CD14-positive monocyte (primary cell): ENCODE data around the gene RAC3. TPM values are rescaled to one million over a fixed set of nuclear protein-coding genes. Genes with fewer than 3 reads are reported as not detected.

Experiments used
- DNase-seq, 3 donors: peaks; one replicate each; pipeline ENCODE4 v3.0.0-alpha.2; 2011 to 2022
- H2AFZ ChIP-seq: 2 replicates; pipeline ENCODE4 v1.6.0; 2012; ENCODE audit warnings: mild to moderate bottlenecking, low read depth, low read length, inconsistent platforms; ENCODE audit not compliant: insufficient read depth, poor library complexity, severe bottlenecking
- H3K27ac ChIP-seq, 2 donors: 1 replicate in 1 of 2; 2 replicates in 1 of 2; pipeline ENCODE4 v1.5.1; 2012 to 2013; ENCODE audit warnings: low read length in 2 of 2, control low read depth in 1 of 2, inconsistent platforms in 1 of 2, low read depth in 1 of 2, mild to moderate bottlenecking in 1 of 2
- H3K27me3 ChIP-seq, 2 donors: one replicate each; pipeline versions ENCODE4 v1.6.0 to v1.6.1; 2011 to 2013; ENCODE audit warnings: low read length in 2 of 2; ENCODE audit not compliant: control insufficient read depth in 2 of 2, insufficient read depth in 2 of 2
- H3K36me3 ChIP-seq, 2 donors: replicated peaks in 1 of 2; 1 replicate in 1 of 2; 2 replicates in 1 of 2; pipeline versions ENCODE4 v1.5.1 to v1.6.1; 2012 to 2013; ENCODE audit warnings: low read length in 2 of 2, control low read depth in 1 of 2, inconsistent platforms in 1 of 2, mild to moderate bottlenecking in 1 of 2; ENCODE audit not compliant: insufficient read depth in 2 of 2, control insufficient read depth in 1 of 2
- H3K4me1 ChIP-seq, 2 donors: 1 replicate in 1 of 2; 2 replicates in 1 of 2; pipeline versions ENCODE4 v1.5.1 to v1.6.1; 2012 to 2013; ENCODE audit warnings: low read length in 2 of 2, control low read depth in 1 of 2, inconsistent platforms in 1 of 2, mild to moderate bottlenecking in 1 of 2, moderate library complexity in 1 of 2; ENCODE audit not compliant: insufficient read depth in 2 of 2, control insufficient read depth in 1 of 2
- H3K4me2 ChIP-seq: replicated peaks from 2 replicates; pipeline ENCODE3; 2012; ENCODE audit warnings: low read length, moderate library complexity, mild to moderate bottlenecking; ENCODE audit not compliant: poor library complexity, severe bottlenecking; ENCODE audit errors: extremely low read depth
- H3K4me3 ChIP-seq, 3 experiments: fragments of 200-600 bp in 1 of 3; sonication (generic) in 1 of 3; replicated peaks in 1 of 3; 1 replicate in 2 of 3; 2 replicates in 1 of 3; pipeline ENCODE4 v1.5.1; 2011 to 2013; ENCODE audit warnings: low read length in 3 of 3, mild to moderate bottlenecking in 3 of 3, control low read depth in 2 of 3, low read depth in 2 of 3, inconsistent platforms in 1 of 3, moderate library complexity in 1 of 3
- H3K79me2 ChIP-seq: 2 replicates; pipeline ENCODE4 v1.6.0; 2012; ENCODE audit warnings: mild to moderate bottlenecking, control low read depth, inconsistent platforms, low read length, moderate library complexity; ENCODE audit not compliant: insufficient read depth
- H3K9ac ChIP-seq: 2 replicates; pipeline ENCODE4 v1.6.0; 2017; ENCODE audit warnings: low read length, mild to moderate bottlenecking; ENCODE audit not compliant: insufficient read depth, poor library complexity, severe bottlenecking
- H3K9me3 ChIP-seq, 2 donors: replicated peaks in 1 of 2; 1 replicate in 1 of 2; 2 replicates in 1 of 2; pipeline versions ENCODE4 v1.5.1 to v1.6.1; 2012 to 2013; ENCODE audit warnings: low read length in 2 of 2, control low read depth in 1 of 2; ENCODE audit not compliant: control insufficient read depth in 1 of 2, insufficient read depth in 1 of 2
- H4K20me1 ChIP-seq: 2 replicates; pipeline ENCODE4 v1.6.0; 2012; ENCODE audit warnings: mild to moderate bottlenecking, low read length, control low read depth, moderate library complexity; ENCODE audit not compliant: insufficient read depth
- H3K27ac Mint-ChIP-seq, 7 donors: one replicate each; pipeline ENCODE4 v1.8.0; 2020; ENCODE audit warnings: mild to moderate bottlenecking in 7 of 7, mixed read lengths in 7 of 7, moderate library complexity in 6 of 7, inconsistent platforms in 2 of 7
- H3K27me3 Mint-ChIP-seq, 3 donors: one replicate each; pipeline ENCODE4 v1.8.0; 2021 to 2022; ENCODE audit warnings: low read depth in 3 of 3, mild to moderate bottlenecking in 3 of 3, mixed read lengths in 3 of 3, moderate library complexity in 3 of 3, inconsistent platforms in 1 of 3
- H3K36me3 Mint-ChIP-seq, 2 donors: one replicate each; pipeline ENCODE4 v1.8.0; 2020; ENCODE audit warnings: mixed read lengths in 2 of 2, inconsistent platforms in 1 of 2, mild to moderate bottlenecking in 1 of 2
- H3K4me1 Mint-ChIP-seq: one replicate; pipeline ENCODE4 v1.8.0; 2020; ENCODE audit warnings: mild to moderate bottlenecking, mixed read lengths
- H3K4me3 Mint-ChIP-seq, 2 donors: one replicate each; pipeline ENCODE4 v1.8.0; 2020; ENCODE audit warnings: mild to moderate bottlenecking in 2 of 2, mixed read lengths in 2 of 2, moderate library complexity in 1 of 2
- H3K9me3 Mint-ChIP-seq, 7 donors: one replicate each; pipeline ENCODE4 v1.8.0; 2020 to 2022; ENCODE audit warnings: mixed read lengths in 7 of 7, mild to moderate bottlenecking in 6 of 7, moderate library complexity in 6 of 7, inconsistent platforms in 2 of 7
- WGBS: methylation state at CpG from one replicate; pipeline ENCODE4 v1.1.5; 2013; ENCODE audit warnings: missing lambda C conversion rate; ENCODE audit not compliant: insufficient coverage; 5-methylcytosine and 5-hydroxymethylcytosine counted together
- intact Hi-C, 2 donors: fragments of 100-400 bp; cut with micrococcal nuclease; formaldehyde crosslinking; loops; one replicate each; pipeline versions ENCODE4 v1.15.0 to v1.15.1; 2023
- polyA plus RNA-seq, 3 donors: library from polyadenylated mRNA; depleted of rRNA in 1 of 3; unstranded in 2 of 3; stranded (reverse) in 1 of 3; fragments of 300-500 nt in 2 of 3; fragments of >200 nt in 1 of 3; fragmentation: Illumina TruSeq in 2 of 3; gene quantifications; 1 replicate in 2 of 3; 2 replicates in 1 of 3; pipeline ENCODE4 v1.2.3, GENCODE V29; 2012 to 2021
- TF ChIP-seq, protein P1 (sequence below): fragments of 200-600 bp; IDR thresholded peaks from one replicate; pipeline ENCODE4 v1.8.0; 2022; ENCODE audit warnings: antibody characterized with exemption, mild to moderate bottlenecking

The RAC3 gene
- polyA plus RNA-seq, 3 donors, result 1.8 TPM; not detected in 2

DNA sequence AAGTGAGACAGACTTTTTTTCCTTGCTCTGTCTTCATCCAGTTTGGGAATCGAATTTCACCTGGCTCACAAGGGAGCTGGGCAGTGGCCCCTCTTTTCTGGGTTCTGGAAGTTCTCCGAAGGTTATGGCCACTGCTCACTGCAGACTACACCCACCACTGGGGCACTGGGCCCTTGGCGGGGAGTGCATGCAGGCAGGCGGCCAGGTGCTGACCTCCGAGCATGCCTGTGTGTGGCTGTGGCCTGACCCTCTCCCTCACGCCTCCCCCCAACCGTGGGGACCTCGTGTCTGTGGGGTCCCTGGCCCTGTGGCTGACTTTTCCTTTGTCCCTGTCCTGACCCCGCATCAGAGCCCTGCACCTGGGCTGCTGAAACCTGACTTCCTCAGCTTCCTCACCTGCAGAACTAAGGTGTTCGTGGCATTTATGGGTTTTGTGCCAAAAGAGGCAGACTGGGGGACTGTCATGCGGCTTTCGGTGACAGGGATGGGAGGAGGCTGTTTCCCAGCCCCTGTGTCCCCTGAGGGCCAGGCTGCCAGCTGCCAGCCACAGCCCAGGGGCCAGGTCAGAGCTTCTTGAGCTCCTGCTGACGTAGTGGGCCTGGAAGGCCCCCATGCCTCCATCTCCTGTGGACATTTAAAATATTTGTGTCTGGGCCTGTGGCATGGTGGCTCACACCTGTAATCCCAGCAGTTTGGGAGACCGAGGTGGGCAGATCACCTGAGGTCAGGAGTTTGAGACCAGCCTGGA lies 32.6 kb upstream of the RAC3 start:
- no peak overlapping the region for H3K4me3 ChIP-seq
- DNase-seq, result no peak
- WGBS, result 92% methylated on average over 10 of the region's 14 CpGs

DNA sequence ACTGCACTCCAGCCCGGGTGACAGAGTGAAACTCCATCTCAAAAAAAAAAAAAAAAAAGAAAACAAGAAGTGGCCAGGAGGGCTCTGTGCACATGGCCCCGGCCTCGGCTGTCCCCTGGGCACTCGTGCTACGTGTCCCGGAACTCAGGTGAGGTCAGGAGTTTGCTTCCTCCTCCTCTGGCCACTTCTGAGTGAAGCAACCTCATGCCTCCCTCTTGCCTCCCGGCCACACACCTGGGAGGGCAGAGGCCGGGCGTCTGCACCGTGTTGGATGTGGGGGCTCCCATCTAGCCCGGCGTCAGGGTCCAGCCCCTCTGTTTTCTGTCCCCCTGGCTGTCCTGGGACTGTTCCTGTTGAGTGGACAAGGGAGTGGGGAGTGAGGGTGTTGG lies 31.9 kb upstream of the RAC3 start:
- no peaks in the 10 kb centered on the region for H3K9me3 ChIP-seq
- Mint-ChIP-seq H3K27me3 (no peaks in the 10 kb centered on the region), H3K4me3 (no peak overlapping the region), H3K9me3 (peaks cover 0 to 2% (median 0%) of the 10 kb centered on the region in 7 donors), H3K27ac (no peak overlapping the region), H3K4me1 (no peaks in the 10 kb centered on the region), H3K36me3 (peaks cover 13 to 41% of the 10 kb centered on the region in 2 donors)
- no peaks in the 10 kb centered on the region for H3K4me1 ChIP-seq
- H4K20me1 ChIP-seq, result peaks cover 7% of the 10 kb centered on the region
- intact Hi-C loops, result no loop called here
- no peaks in the 10 kb centered on the region for H3K79me2 ChIP-seq
- no peak overlapping the region for H3K4me2 ChIP-seq
- H3K4me3 ChIP-seq, result no peak overlapping the region
- TF ChIP-seq, protein P1, sequence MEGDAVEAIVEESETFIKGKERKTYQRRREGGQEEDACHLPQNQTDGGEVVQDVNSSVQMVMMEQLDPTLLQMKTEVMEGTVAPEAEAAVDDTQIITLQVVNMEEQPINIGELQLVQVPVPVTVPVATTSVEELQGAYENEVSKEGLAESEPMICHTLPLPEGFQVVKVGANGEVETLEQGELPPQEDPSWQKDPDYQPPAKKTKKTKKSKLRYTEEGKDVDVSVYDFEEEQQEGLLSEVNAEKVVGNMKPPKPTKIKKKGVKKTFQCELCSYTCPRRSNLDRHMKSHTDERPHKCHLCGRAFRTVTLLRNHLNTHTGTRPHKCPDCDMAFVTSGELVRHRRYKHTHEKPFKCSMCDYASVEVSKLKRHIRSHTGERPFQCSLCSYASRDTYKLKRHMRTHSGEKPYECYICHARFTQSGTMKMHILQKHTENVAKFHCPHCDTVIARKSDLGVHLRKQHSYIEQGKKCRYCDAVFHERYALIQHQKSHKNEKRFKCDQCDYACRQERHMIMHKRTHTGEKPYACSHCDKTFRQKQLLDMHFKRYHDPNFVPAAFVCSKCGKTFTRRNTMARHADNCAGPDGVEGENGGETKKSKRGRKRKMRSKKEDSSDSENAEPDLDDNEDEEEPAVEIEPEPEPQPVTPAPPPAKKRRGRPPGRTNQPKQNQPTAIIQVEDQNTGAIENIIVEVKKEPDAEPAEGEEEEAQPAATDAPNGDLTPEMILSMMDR, result no peak
- no peak overlapping the region for H3K9ac ChIP-seq
- no peaks in the 10 kb centered on the region for H3K27me3 ChIP-seq
- no peak for DNase-seq
- no peak overlapping the region for H2AFZ ChIP-seq
- no peak overlapping the region for H3K27ac ChIP-seq
- peaks cover 14 to 22% of the 10 kb centered on the region in 2 donors for H3K36me3 ChIP-seq
- WGBS, result 98% methylated on average over 10 of the region's 12 CpGs

More for the DNA sequence above, 32.6 kb upstream of the RAC3 start:
- H3K9me3 ChIP-seq, result no peaks in the 10 kb centered on the region
- no peak overlapping the region for H3K9ac ChIP-seq
- H3K4me2 ChIP-seq, result no peak overlapping the region
- Mint-ChIP-seq H3K36me3 (peaks cover 13 to 43% of the 10 kb centered on the region in 2 donors), H3K9me3 (peaks cover 0 to 2% (median 0%) of the 10 kb centered on the region in 7 donors), H3K27ac (no peak overlapping the region), H3K4me1 (no peaks in the 10 kb centered on the region), H3K4me3 (no peak overlapping the region), H3K27me3 (no peaks in the 10 kb centered on the region)
- no peak overlapping the region for H3K27ac ChIP-seq
- H3K36me3 ChIP-seq, result peaks cover 14 to 25% of the 10 kb centered on the region in 2 donors
- H2AFZ ChIP-seq, result no peak overlapping the region
- H4K20me1 ChIP-seq, result no peaks in the 10 kb centered on the region
- H3K27me3 ChIP-seq, result no peaks in the 10 kb centered on the region
- no peaks in the 10 kb centered on the region for H3K79me2 ChIP-seq
- no peaks in the 10 kb centered on the region for H3K4me1 ChIP-seq
- TF ChIP-seq, protein P1, result no peak
- intact Hi-C loops, result no loop called here
